PC-3 (cell line): ENCODE measurements around the gene CHRNA9.
"Not testable (repeated sequence)": the region's sequence is repeated elsewhere in the genome, so short reads cannot be mapped to it uniquely, and the experiment has no call there.

Source experiments
- CTCF ChIP-seq: fragments of 300-600 bp; sonication (generic); conservative IDR thresholded peaks from 2 replicates; pipeline ENCODE4 v1.5.1; 2017; ENCODE audit warnings: antibody characterized with exemption, low read depth, mild to moderate bottlenecking, low read length
- EZH2phosphoT487 ChIP-seq: fragments of 300-600 bp; sonication (generic); IDR thresholded peaks from 2 replicates; pipeline ENCODE4 v1.6.1; 2018; ENCODE audit warnings: mild to moderate bottlenecking, antibody characterized with exemption, low read length, borderline replicate concordance

GRCh38 chr4:40295030-40295429 lies 40.1 kb upstream of the CHRNA9 start:
- TF ChIP-seq CTCF, EZH2phosphoT487: not testable (repeated sequence)
